OCI-LY7 (cell line): Measurements from ENCODE around the gene SLC25A41. TPM values are rescaled to one million over a fixed set of nuclear protein-coding genes. Genes with fewer than 3 reads are reported as not detected.

Experiments used
- BruUV-seq: library from RNA; stranded (reverse); fragments of 400-500 nt; replicated peaks from 2 replicates; lab custom pipeline; 2021; lab: Mats Ljungman, UMichigan
- CTCF ChIA-PET: fragments of 300-600 bp; sonication (Branson Sonifier 250); formaldehyde crosslinking; loops from one replicate; lab custom pipeline; 2022; ENCODE audit warnings: antibody characterized with exemption; ENCODE audit not compliant: unreplicated experiment; lab: Charles Lee
- POLR2A ChIA-PET: fragments of 300-600 bp; sonication (Branson Sonifier 250); formaldehyde crosslinking; loops from one replicate; lab custom pipeline; 2022; ENCODE audit warnings: antibody characterized with exemption; lab: Charles Lee
- DNase-seq: peaks from one replicate; pipeline ENCODE4 v3.0.0-alpha.2; 2015; ENCODE audit warnings: low spot score
- H2AFZ ChIP-seq: fragments of 200-600 bp; sonication (generic), shearing (Covaris generic); 2 replicates; pipeline ENCODE4 v1.6.1; 2014; ENCODE audit warnings: mild to moderate bottlenecking, antibody characterized with exemption, low read length, moderate library complexity
- H3K27ac ChIP-seq: fragments of 200-600 bp; sonication (generic); 2 replicates; pipeline ENCODE4 v1.5.1; 2014; ENCODE audit warnings: mixed run types, low read depth, mild to moderate bottlenecking, moderate library complexity, low read length, inconsistent platforms; ENCODE audit not compliant: poor library complexity, severe bottlenecking
- H3K36me3 ChIP-seq: fragments of 200-600 bp; sonication (generic); 2 replicates; pipeline ENCODE4 v1.6.1; 2014; ENCODE audit warnings: mild to moderate bottlenecking, antibody characterized with exemption, low read length, moderate library complexity, mixed read lengths; ENCODE audit not compliant: insufficient read depth
- H3K4me1 ChIP-seq: fragments of 200-600 bp; sonication (generic); 2 replicates; pipeline ENCODE4 v1.5.1; 2014; ENCODE audit warnings: mild to moderate bottlenecking, low read length; ENCODE audit not compliant: insufficient read depth, poor library complexity, severe bottlenecking
- H3K4me2 ChIP-seq: fragments of 200-600 bp; sonication (generic); 2 replicates; pipeline ENCODE4 v1.6.1; 2014; ENCODE audit warnings: mild to moderate bottlenecking, low read length
- H3K4me3 ChIP-seq: fragments of 200-600 bp; sonication (generic); 2 replicates; pipeline ENCODE4 v1.5.1; 2014; ENCODE audit warnings: mild to moderate bottlenecking, low read depth, low read length; ENCODE audit not compliant: poor library complexity, severe bottlenecking
- H3K79me2 ChIP-seq: fragments of 200-600 bp; sonication (generic); 2 replicates; pipeline ENCODE4 v1.6.1; 2016; ENCODE audit warnings: low read depth, mild to moderate bottlenecking, low read length, moderate library complexity, mixed read lengths; ENCODE audit not compliant: insufficient read depth
- H3K9me2 ChIP-seq: fragments of 200-600 bp; sonication (generic); 2 replicates; pipeline ENCODE4 v1.6.1; 2016; ENCODE audit warnings: mild to moderate bottlenecking, low read length, mixed read lengths; ENCODE audit not compliant: insufficient read depth
- H3K9me3 ChIP-seq: fragments of 200-600 bp; sonication (generic); 2 replicates; pipeline ENCODE4 v1.6.1; 2014; ENCODE audit warnings: mild to moderate bottlenecking, mixed run types, low read length, mixed read lengths
- H4K20me1 ChIP-seq: fragments of 200-600 bp; sonication (generic); 2 replicates; pipeline ENCODE4 v1.6.1; 2014; ENCODE audit warnings: mild to moderate bottlenecking, antibody characterized with exemption, low read length, moderate library complexity, mixed read lengths; ENCODE audit not compliant: insufficient read depth
- CTCF ChIP-seq: fragments of 200-600 bp; sonication (generic); conservative IDR thresholded peaks from 2 replicates; pipeline ENCODE4 v1.5.1; 2014; ENCODE audit warnings: mild to moderate bottlenecking, antibody characterized with exemption, low read length, moderate library complexity, mixed read lengths
- EZH2phosphoT487 ChIP-seq: fragments of 200-600 bp; sonication (generic); IDR thresholded peaks from 2 replicates; pipeline ENCODE4 v1.6.1; 2018; ENCODE audit warnings: low read depth, borderline replicate concordance, mild to moderate bottlenecking, mixed run types, antibody characterized with exemption, low read length, moderate library complexity, mixed read lengths
- intact Hi-C: fragments of 100-400 bp; cut with micrococcal nuclease; formaldehyde crosslinking; loops from one replicate; pipeline ENCODE4 v1.10.0; 2022; ENCODE audit not compliant: unreplicated experiment
- total RNA-seq, 2 experiments: library from RNA; depleted of rRNA in 1 of 2; stranded (reverse); fragments of >200 nt in 1 of 2; shearing (Covaris generic) in 1 of 2; gene quantifications; 2 replicates each; pipeline ENCODE4 v1.2.3, GENCODE V29; 2014 to 2022

SLC25A41 gene
- total RNA-seq, 2 experiments from 2014 or later, result not detected

DNA sequence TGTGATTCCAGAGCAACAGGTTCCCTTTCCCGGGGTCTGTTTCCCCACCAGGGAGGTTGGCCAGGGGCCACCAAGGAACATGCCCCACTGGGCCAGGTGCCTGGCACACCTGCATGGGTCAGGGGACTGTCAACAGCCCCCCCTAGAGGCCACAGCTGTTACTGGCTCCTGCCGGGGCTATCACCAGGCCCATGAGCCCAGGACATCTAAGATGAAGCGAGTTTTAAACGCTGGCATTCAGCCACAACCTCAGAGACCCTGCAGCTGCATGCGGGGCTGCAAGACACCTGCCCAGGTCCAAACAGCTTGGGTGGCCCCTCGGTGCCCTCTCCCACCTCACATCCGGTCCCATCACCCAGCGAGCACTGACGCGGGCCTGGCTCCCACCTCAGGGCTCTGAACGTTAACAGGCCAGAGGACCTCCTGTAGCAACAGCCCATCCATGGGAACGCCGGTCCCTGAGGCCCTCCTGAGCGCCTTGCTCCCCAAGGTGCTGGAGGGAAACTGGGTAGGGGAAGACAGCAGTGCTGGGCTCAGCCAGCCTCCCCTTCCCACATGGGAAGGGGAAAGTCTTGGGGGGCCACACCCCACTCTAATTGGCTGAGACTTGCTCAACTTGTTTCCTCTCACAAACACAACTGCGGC lies 21.0 kb downstream of the SLC25A41 start:
- ChIA-PET POLR2A (no interaction called here), CTCF (no interaction called here)
- Histone ChIP-seq H4K20me1 (no peaks in the 10 kb centered on the region), H3K27ac (no peak overlapping the region), H3K4me1 (no peaks in the 10 kb centered on the region), H3K9me2 (no peaks in the 10 kb centered on the region), H3K4me2 (no peak overlapping the region), H3K79me2 (no peaks in the 10 kb centered on the region), H3K9me3 (no peaks in the 10 kb centered on the region), H3K36me3 (peaks cover 54% of the 10 kb centered on the region), H3K4me3 (no peak overlapping the region), H2AFZ (no peak overlapping the region)
- BruUV-seq, result no TSS peak
- peak; percentile 60 for DNase-seq
- intact Hi-C loops, result no loop called here
- peak; percentile 85 for TF ChIP-seq CTCF
- no peak for TF ChIP-seq EZH2phosphoT487

GRCh38 chr19:6412061-6412446 lies 21.5 kb downstream of the SLC25A41 start:
- H3K9me3 ChIP-seq, result no peaks in the 10 kb centered on the region

More at GRCh38 chr19:6412061-6412446, 21.5 kb downstream of the SLC25A41 start:
- POLR2A ChIA-PET, result no interaction called here
- H3K4me2 ChIP-seq, result no peak overlapping the region
- no peaks in the 10 kb centered on the region for H3K9me2 ChIP-seq
- H3K79me2 ChIP-seq, result no peaks in the 10 kb centered on the region
- no peak overlapping the region for H3K4me3 ChIP-seq
- BruUV-seq, result no TSS peak
- no peaks in the 10 kb centered on the region for H4K20me1 ChIP-seq
- peaks cover 49% of the 10 kb centered on the region for H3K36me3 ChIP-seq
- H3K4me1 ChIP-seq, result no peaks in the 10 kb centered on the region
- no peak for DNase-seq
- intact Hi-C loops, result no loop called here
- no peak overlapping the region for H2AFZ ChIP-seq
- CTCF ChIA-PET, result no interaction called here
- TF ChIP-seq EZH2phosphoT487, result no peak
- no peak for TF ChIP-seq CTCF
- no peak overlapping the region for H3K27ac ChIP-seq
